GM19452 (cell line): ENCODE data around the gene TMEM263.
A peak's percentile ranks its signal among the peaks of the same experiment; 100 is the strongest.
"Not testable (repeated sequence)": the region's sequence is repeated elsewhere in the genome, so short reads cannot be mapped to it uniquely, and the experiment has no call there.

Experiments
- ATAC-seq: cut with Tn5 transposase; IDR thresholded peaks from one replicate; pipeline ENCODE4 v1.9.1; 2021; ENCODE audit not compliant: unreplicated experiment

The TMEM263 gene

GRCh38 chr12:106985479-106985878, 29.8 kb downstream of the TMEM263 start:
- ATAC-seq: no peak

GRCh38 chr12:106986135-106986534, 30.4 kb downstream of the TMEM263 start:
- ATAC-seq: no peak

GRCh38 chr12:106986625-106987389, 31.1 kb downstream of the TMEM263 start, which contains the start of gene MTERF2:
Gene MTERF2 (minus strand): TSS chr12:106987146. CDS start chr12:106978714, 8,432 bp downstream.
- ATAC-seq: peak; percentile 94

- ATAC-seq: no peak
Observed at GRCh38 chr12:106987846-106988245, 32.1 kb downstream of the TMEM263 start.

GRCh38 chr12:106994579-106995220, 39.0 kb downstream of the TMEM263 start:
- ATAC-seq: no peak

- ATAC-seq: not testable (repeated sequence)
Observed at GRCh38 chr12:106996102-106996501, 40.4 kb downstream of the TMEM263 start.

GRCh38 chr12:106997916-106998315, 42.2 kb downstream of the TMEM263 start:
- ATAC-seq: no peak

GRCh38 chr12:106999446-106999845, 43.7 kb downstream of the TMEM263 start:
- ATAC-seq: no peak

- ATAC-seq: not testable (repeated sequence)
Observed at GRCh38 chr12:107002665-107003064, 47.0 kb downstream of the TMEM263 start.

- no peak for ATAC-seq
Observed at GRCh38 chr12:107007411-107007810, 51.7 kb downstream of the TMEM263 start.

GRCh38 chr12:107011519-107011918, 55.8 kb downstream of the TMEM263 start:
- ATAC-seq: no peak

- ATAC-seq: no peak
Observed at GRCh38 chr12:107012736-107013425, 57.2 kb downstream of the TMEM263 start.

- no peak for ATAC-seq
Observed at GRCh38 chr12:107014055-107014454, 58.3 kb downstream of the TMEM263 start.

GRCh38 chr12:107017042-107017441, 61.3 kb downstream of the TMEM263 start:
- ATAC-seq: no peak

- no peak for ATAC-seq
Observed at GRCh38 chr12:107019546-107019945, 63.8 kb downstream of the TMEM263 start.
